ENCODE data around the gene PRR29. TPM values are rescaled to one million over a fixed set of nuclear protein-coding genes. Genes with fewer than 3 reads are reported as not detected.
"Not testable (repeated sequence)": the region's sequence is repeated elsewhere in the genome, so short reads cannot be mapped to it uniquely, and the experiment has no call there.

Gene PRR29
- total RNA-seq, 2 experiments from 2014 or later = 3.8 TPM

DNA sequence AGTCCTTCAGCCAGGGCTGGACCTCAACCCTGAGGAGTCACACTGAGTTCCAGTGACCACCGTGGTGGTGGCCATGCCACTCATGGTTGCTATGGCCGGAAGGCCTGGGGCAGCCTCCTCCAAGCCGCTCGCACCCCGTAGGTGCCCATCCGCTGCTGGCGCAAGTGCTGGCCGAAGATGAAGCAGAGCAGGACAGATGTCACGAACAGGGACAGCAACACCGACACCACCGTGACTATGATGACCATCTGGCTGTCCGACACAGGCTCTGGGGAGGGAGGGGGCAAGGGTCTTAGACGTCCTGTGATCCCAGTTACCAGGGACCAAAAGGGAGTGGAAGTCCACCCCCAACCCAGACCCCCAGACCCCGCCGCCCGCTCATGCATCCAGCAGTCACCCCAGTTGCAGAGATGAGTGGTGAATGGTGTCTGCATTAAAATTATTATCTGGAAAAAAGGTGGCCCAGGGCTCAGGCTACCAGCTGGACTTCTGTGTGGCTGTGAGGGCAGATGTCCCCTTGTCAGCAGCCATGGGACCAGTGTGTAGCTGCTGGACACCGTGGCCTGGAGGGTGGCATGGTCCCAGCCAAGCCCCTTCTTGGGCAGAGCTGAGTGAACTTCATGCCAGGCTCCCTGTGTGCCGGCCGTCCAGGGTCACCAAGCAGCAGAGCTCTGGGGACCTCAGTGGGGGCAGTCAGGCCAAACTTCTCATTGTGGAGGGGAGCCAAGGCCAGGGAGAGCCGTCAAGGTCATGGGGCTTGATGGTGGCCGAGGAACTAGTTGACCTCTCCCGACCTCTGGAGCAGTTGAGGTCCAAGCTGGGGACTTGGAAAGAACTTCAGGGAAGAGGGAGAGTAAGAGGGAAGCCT, 4.7 kb downstream of the PRR29 start:
- H3K27ac Mint-ChIP-seq = no peak overlapping the region
- no peaks in the 10 kb centered on the region for H3K27me3 Mint-ChIP-seq
- no peak for DNase-seq
- no peak overlapping the region for H3K4me3 Mint-ChIP-seq
- peaks cover 32% of the 10 kb centered on the region for H3K36me3 Mint-ChIP-seq (ENCODE audit: low read depth)
- CTCF ChIA-PET = interaction anchor here (1.1 to 1.4 kb wide), 2 partner anchors 17 to 23 kb away, joined by 3 to 7 read pairs; partner anchors contain the start of gene ICAM2
- H3K4me1 Mint-ChIP-seq = peaks cover 36% of the 10 kb centered on the region
- POLR2A ChIA-PET = no interaction called here
- H3K9me3 Mint-ChIP-seq = no peaks in the 10 kb centered on the region

DNA sequence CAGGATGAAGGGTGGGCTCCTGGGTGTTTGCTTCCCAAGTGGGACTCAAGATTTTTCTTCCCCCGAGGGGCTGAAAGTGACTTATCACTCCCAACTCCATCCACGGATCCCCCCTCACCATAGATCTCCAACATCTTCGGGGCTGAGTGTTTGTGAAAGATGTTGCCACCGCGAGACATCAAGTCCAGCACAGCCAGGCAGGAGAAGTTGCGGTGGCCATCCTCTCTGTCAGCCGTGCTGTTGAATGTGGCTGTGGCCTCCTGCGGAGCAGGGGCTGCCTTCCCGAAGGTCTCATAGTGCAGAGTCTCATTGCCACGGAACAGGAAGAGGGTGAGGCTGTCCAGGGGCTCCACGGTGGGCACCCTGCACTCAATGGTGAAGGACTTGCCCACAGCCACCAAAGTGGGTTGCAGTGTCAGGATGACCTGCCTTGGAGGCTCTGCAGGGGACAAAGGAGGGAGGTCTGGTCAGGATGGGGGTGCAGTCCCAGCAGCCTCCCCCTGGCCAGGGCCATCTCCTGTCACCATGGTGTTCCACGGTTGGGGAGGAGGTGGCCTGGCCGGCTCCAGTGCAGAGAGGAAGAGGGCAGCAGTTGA, 5.5 kb downstream of the PRR29 start:
- ChIA-PET POLR2A (no interaction called here), CTCF (interaction anchor here (1.4 kb wide), 1 partner anchor 17 kb away, joined by 7 read pairs; the partner anchor contains the start of gene ICAM2)

DNA sequence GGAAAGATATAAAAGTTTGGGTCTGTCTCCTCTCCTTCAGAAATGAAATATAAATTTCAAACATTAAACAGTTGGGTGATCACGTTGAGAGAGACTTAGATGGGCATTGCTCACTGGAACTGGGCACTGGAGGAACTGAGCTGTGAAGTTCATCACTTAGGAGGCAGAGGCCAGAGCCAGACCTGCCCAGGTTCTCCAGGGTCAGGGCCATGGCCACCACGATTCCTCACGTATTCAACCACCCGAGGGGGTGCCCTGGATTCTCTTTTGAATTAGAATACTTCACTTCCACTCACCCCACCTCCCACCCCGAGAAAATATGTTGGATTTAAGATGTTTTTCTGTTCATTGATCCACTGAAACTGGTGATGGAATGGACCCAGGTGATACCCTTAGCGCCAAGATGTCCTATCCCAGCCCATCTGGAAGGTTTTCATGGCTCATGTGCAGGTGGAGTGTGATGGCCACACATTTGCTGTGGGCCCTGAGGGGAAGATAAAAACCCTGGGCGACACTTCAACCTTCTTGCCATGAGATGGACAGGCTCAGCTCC, 6.1 kb downstream of the PRR29 start:
- Mint-ChIP-seq H3K4me3 (no peak overlapping the region), H3K27ac (peak overlapping the region; percentile 13), H3K4me1 (peaks cover 37% of the 10 kb centered on the region), H3K9me3 (no peaks in the 10 kb centered on the region), H3K36me3 (ENCODE audit: low read depth) (peaks cover 40% of the 10 kb centered on the region), H3K27me3 (no peaks in the 10 kb centered on the region)
- no peak for DNase-seq
- ChIA-PET CTCF (interaction anchor here (0.6 to 1.3 kb wide), 5 partner anchors 12 to 661 kb away, joined by 3 to 6 read pairs (median 3); no protein-coding TSS in a partner anchor), POLR2A (interaction anchor here (0.6 kb wide), 1 partner anchor 47 kb away, joined by 3 read pairs; no protein-coding TSS in a partner anchor)

More for the DNA sequence above, 5.5 kb downstream of the PRR29 start:
- peaks cover 37% of the 10 kb centered on the region for H3K36me3 Mint-ChIP-seq (ENCODE audit: low read depth)
- no peak overlapping the region for H3K27ac Mint-ChIP-seq
- H3K9me3 Mint-ChIP-seq = no peaks in the 10 kb centered on the region
- peaks cover 38% of the 10 kb centered on the region for H3K4me1 Mint-ChIP-seq
- H3K4me3 Mint-ChIP-seq = no peak overlapping the region
- H3K27me3 Mint-ChIP-seq = no peaks in the 10 kb centered on the region
- DNase-seq = no peak

DNA sequence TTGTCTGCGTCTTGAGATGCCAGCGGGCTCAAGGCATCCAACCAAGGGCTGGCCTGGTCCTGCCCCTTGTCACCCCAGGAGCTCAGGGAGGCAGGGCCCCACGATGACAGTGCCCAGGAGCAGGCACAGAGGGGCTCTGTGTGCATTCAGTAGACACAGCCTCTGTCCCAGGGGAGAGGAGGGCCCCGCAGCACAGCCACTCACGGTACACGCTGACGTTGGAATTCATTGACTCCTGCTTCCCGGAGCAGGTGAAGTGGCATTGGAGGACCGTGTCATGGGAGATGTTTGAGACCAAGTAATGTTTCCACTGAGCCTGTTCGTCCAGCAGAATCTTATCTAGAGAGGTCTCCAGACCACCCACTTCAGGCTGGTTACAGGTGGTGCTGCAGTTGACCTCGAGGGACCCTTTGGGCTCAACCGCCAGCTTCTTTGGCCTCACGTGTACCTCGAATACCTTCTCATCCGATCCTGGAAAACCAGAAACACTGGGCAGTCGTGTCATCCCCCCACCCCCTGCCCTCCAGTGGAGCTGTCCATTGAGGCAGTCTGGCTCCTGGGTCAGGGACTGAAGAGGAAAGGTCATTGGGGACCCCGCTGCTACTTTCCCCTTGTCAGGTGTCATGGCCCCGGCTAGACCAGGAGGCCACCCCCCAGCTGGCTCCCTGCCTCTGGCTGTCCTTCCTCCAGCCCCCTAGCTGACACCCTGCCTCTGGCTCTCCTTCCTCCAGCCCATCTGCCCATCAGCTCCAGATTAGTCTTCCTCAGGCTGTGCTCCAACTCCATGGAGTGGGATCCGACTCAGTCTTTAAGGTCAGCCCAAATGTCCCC, 7.0 kb downstream of the PRR29 start:
- H3K27me3 Mint-ChIP-seq = no peaks in the 10 kb centered on the region
- peaks cover 35% of the 10 kb centered on the region for H3K4me1 Mint-ChIP-seq
- no peaks in the 10 kb centered on the region for H3K9me3 Mint-ChIP-seq
- H3K27ac Mint-ChIP-seq = peak overlapping the region; percentile 36
- peaks cover 42% of the 10 kb centered on the region for H3K36me3 Mint-ChIP-seq (ENCODE audit: low read depth)
- no peak overlapping the region for H3K4me3 Mint-ChIP-seq
- ChIA-PET POLR2A (no interaction called here), CTCF (interaction anchor here (0.6 to 1.6 kb wide), 7 partner anchors 11 to 157 kb away, joined by 3 to 6 read pairs (median 3); no protein-coding TSS in a partner anchor)
- no peak for DNase-seq

DNA sequence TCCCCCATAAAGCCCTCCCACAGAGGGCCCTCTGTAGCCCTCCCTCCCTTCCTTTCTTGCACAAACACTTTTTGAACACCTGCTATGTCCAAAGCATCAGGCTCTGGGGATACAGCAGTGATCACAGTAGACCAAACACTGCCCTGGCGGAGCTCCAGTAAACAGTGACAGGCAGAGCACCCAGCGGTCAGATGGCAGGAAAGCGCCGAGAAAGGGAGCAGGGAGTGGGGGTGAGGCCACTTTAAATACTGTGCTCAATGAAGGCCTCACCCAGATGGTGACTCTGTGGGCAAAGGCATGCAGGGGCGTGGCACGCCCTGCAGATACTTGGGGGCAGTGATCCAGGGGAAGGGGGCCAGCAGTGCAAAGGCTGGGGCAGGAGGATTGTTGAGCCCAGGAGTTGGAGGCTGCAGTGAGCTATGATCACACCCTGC, 7.6 kb downstream of the PRR29 start:
- CTCF ChIA-PET = interaction anchor here (1.0 to 1.6 kb wide), 6 partner anchors 11 to 157 kb away, joined by 3 to 6 read pairs (median 4); no protein-coding TSS in a partner anchor
- H3K4me3 Mint-ChIP-seq = no peak overlapping the region
- no peak for DNase-seq
- peaks cover 46% of the 10 kb centered on the region for H3K36me3 Mint-ChIP-seq (ENCODE audit: low read depth)
- H3K9me3 Mint-ChIP-seq = no peaks in the 10 kb centered on the region
- peaks cover 35% of the 10 kb centered on the region for H3K4me1 Mint-ChIP-seq
- H3K27ac Mint-ChIP-seq = no peak overlapping the region
- POLR2A ChIA-PET = no interaction called here
- no peaks in the 10 kb centered on the region for H3K27me3 Mint-ChIP-seq

DNA sequence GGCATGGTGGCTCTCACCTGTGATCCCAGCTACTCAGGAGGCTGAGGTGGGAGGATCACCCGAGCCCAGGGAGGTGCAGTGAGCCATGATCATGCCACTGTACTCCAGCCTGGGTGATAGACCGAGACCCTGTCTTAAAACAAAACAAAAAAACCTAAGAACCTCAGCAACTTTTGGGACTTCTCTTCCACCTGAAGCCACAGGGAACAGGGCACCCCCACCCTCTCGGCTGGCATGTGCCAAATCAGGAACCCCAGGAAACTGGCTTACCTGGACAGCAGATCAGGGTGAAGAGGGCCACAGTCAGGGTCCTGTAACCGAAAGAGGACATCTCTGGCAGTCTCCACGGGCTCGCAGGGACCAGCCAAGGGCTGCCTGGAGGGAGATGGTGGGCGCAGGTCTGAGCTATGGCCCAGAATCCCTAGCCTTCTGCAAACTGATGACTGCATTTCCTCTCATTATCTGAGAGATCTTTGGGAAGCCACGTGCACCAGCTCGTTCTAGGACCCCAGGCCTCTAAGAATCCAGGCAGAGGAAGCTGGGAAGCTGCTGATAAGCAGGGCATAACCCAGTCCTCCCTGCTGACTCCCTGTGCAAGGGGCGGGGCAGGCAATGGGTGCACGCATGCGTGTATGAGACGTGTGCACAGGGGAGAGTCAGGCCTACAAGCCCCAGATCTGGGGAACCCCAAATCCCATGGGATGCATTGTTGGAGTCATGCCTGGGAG, 8.4 kb downstream of the PRR29 start:
- Mint-ChIP-seq H3K4me3 (no peak overlapping the region), H3K4me1 (peaks cover 40% of the 10 kb centered on the region), H3K27ac (peak overlapping the region; percentile 62), H3K27me3 (no peaks in the 10 kb centered on the region), H3K9me3 (no peaks in the 10 kb centered on the region), H3K36me3 (ENCODE audit: low read depth) (peaks cover 51% of the 10 kb centered on the region)
- ChIA-PET CTCF (interaction anchor here (0.6 to 1.6 kb wide), 7 partner anchors 10 to 1011 kb away, joined by 3 to 6 read pairs (median 3); no protein-coding TSS in a partner anchor), POLR2A (interaction anchor here (0.6 kb wide), 1 partner anchor 119 kb away, joined by 6 read pairs; no protein-coding TSS in a partner anchor)
- no peak for DNase-seq

DNA sequence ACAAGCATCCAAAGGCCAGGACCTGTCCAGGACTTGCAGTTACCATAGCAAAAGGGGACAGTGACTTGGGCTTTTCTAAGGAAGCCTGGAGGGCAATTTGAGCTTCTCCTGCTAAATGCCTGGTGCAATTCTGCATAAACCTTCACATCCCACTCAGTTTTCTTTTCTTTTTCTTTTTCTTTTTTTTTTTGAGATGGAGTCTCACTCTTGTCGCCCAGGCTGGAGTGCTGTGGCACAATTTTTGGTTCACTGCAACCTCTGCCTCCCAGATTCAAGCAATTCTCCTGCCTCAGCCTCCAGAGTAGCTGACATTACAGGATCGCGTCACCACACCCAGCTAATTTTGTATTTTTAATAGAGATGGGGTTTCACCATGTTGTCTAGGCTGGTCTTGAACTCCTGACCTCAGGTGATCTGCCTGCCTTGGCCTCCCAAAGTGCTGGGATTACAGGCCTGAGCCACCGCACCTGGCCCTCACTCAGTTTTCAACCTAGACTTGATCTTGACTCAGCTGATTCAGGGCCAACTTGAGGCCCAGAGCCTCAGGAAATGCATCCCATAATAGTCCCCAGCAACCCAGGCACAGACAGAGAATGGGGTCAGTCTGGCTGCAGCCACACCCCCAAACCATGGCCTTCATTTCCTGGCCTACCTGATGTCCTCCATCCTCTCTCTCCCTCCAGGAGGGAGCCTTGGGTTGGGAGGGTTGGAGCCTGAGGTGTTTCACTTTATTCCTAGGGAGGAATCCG, 9.1 kb downstream of the PRR29 start:
- Mint-ChIP-seq H3K4me1 (peaks cover 44% of the 10 kb centered on the region), H3K27ac (peak overlapping the region; percentile 82), H3K36me3 (ENCODE audit: low read depth) (peaks cover 57% of the 10 kb centered on the region)
- not testable (repeated sequence) for H3K27me3 Mint-ChIP-seq, H3K4me3 Mint-ChIP-seq, DNase-seq, H3K9me3 Mint-ChIP-seq
- CTCF ChIA-PET = interaction anchor here (0.6 to 1.4 kb wide), 4 partner anchors 9 to 1012 kb away, joined by 3 to 5 read pairs (median 4); no protein-coding TSS in a partner anchor
- POLR2A ChIA-PET = interaction anchor here (0.6 kb wide), 1 partner anchor 118 kb away, joined by 6 read pairs; no protein-coding TSS in a partner anchor

DNA sequence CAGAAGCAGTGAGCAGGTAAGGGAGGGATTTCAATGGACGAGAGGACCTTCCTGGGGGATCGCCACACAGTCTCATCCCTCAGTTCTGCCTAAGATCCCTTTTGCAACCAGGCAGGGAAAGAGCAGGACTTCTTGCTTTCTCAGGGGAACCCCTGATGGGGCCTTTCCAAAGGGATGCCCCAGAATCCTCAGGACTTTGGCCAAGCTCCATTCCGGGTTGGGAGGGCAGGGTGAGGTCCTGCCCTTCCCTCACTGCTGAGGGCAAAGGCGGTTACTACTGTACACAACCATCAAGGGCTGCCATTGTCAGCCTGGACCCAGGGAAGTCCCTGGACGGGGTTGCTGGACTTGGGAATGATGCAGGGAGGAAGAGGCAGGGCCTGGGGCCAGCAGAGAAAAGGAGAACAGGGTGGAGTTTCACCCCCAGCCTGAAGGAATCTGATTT, 9.7 kb downstream of the PRR29 start:
- Mint-ChIP-seq H3K27me3 (no peaks in the 10 kb centered on the region), H3K9me3 (no peaks in the 10 kb centered on the region), H3K27ac (no peak overlapping the region), H3K36me3 (ENCODE audit: low read depth) (peaks cover 60% of the 10 kb centered on the region), H3K4me1 (peaks cover 47% of the 10 kb centered on the region), H3K4me3 (no peak overlapping the region)
- CTCF ChIA-PET = interaction anchor here (1.2 kb wide), 1 partner anchor 9 kb away, joined by 3 read pairs; no protein-coding TSS in a partner anchor
- POLR2A ChIA-PET = no interaction called here
- no peak for DNase-seq

DNA sequence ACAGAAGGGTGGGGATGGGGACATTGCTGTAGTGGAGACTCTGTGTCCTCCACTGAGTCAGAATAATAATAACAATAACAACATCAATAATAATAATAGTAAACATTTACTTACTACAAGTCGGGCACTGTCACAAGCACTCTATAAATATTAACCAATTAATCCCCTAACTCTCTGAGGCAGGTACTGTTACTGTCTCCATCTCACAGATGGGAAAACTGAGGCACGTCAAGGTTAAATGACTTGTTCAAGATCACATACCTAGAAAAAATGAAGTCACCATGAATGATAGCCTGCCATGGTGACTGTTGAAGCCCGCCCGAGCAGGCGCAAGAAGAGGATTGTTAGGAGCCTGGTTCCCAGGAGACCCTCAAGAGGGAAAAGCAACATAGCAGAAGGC, 10.2 kb downstream of the PRR29 start:
- ChIA-PET CTCF (no interaction called here), POLR2A (no interaction called here)
- Mint-ChIP-seq H3K9me3 (no peaks in the 10 kb centered on the region), H3K4me3 (no peak overlapping the region), H3K27ac (no peak overlapping the region), H3K27me3 (no peaks in the 10 kb centered on the region), H3K36me3 (ENCODE audit: low read depth) (peaks cover 59% of the 10 kb centered on the region), H3K4me1 (peaks cover 51% of the 10 kb centered on the region)
- DNase-seq = no peak

DNA sequence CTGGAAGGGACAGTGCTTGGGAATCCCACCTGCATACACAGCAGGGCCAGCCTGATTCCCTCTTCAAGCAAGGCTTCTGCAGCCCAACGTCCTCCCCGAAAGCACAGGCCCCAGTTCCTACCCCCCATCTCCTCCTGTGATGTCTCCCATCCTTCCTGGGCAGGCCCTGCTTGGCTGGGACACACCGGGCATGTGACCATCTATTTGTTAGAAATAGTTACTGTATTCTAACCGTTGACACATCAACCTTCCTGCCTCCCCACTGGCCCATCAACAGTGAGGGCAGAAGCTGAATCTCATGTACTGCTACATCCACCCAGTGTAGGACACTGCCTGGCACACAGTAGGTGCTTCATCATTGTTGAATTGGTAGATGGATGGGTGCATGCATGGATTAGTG, 10.7 kb downstream of the PRR29 start:
- Mint-ChIP-seq H3K36me3 (ENCODE audit: low read depth) (peaks cover 57% of the 10 kb centered on the region), H3K27me3 (no peaks in the 10 kb centered on the region), H3K4me3 (no peak overlapping the region), H3K27ac (peak overlapping the region; percentile 68), H3K9me3 (no peaks in the 10 kb centered on the region), H3K4me1 (peaks cover 54% of the 10 kb centered on the region)
- CTCF ChIA-PET = interaction anchor here (1.3 to 2.4 kb wide), 2 partner anchors 9 to 18 kb away, joined by 4 to 5 read pairs; no protein-coding TSS in a partner anchor
- POLR2A ChIA-PET = no interaction called here
- no peak for DNase-seq

Measured in activated CD4-positive, alpha-beta T cell treated with anti-CD3 and anti-CD28 coated beads, Interleukin-2, amount 10 ng/mL, durations not matched to agents 7 days and 5 days (primary cell).